Measurements from ENCODE around the gene PUSL1.

PUSL1 gene

DNA sequence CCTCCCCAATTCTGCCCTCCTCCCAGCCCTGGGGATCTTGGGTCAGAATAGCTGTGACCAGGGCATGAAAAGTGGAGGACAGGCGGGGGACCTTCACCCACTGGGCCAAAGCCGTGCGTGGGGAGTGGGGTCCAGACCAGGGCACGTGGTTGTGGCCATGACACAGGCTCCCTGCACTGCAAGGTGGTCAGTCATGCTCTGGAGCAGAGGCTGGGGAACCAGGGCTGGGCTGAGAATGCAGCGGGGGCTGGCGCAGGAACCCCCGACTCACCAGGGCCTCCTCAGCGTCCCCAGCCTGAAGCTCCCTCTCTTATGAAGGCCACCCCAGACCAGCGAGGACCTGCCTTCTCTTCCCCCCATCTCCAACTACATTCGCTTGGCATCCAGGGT, 38.1 kb downstream of the PUSL1 start:
- Histone ChIP-seq H3K4me3 (replicated peaks; ENCODE audit: insufficient read depth, low read length) (no peak overlapping the region), H3K27me3 (ENCODE audit: insufficient read depth, poor library complexity, severe bottlenecking) (peaks cover under 1% of the 10 kb centered on the region), H3K27ac (replicated peaks) (no peak overlapping the region)
- no peak for TF ChIP-seq SPI1 (IDR thresholded peaks at IDR 0.05; ENCODE audit: borderline replicate concordance, low read depth)
- no peak for TF ChIP-seq POLR2AphosphoS5 (IDR thresholded peaks at IDR 0.05; ENCODE audit: low read depth)
- TF ChIP-seq REST (IDR thresholded peaks at IDR 0.05; ENCODE audit: insufficient replicate concordance, low read depth) = no peak
- no peak for TF ChIP-seq GABPA (IDR thresholded peaks at IDR 0.05; ENCODE audit: low read depth)
- TF ChIP-seq CTCF (IDR thresholded peaks at IDR 0.05; ENCODE audit: insufficient read depth, low read length) = no peak
- DNase-seq (ENCODE audit: low read depth in 1 of 2, low spot score in 1 of 2) = no peak

- no peak for DNase-seq (ENCODE audit: low read depth in 1 of 2, low spot score in 1 of 2)
- no peak overlapping the region for H3K4me3 ChIP-seq (replicated peaks; ENCODE audit: insufficient read depth, low read length)
- H3K27ac ChIP-seq (replicated peaks) = no peak overlapping the region
- no peak for TF ChIP-seq CTCF (IDR thresholded peaks at IDR 0.05; ENCODE audit: insufficient read depth, low read length)
- no peak for TF ChIP-seq GABPA (IDR thresholded peaks at IDR 0.05; ENCODE audit: low read depth)
- TF ChIP-seq SPI1 (IDR thresholded peaks at IDR 0.05; ENCODE audit: borderline replicate concordance, low read depth) = no peak
- TF ChIP-seq POLR2AphosphoS5 (IDR thresholded peaks at IDR 0.05; ENCODE audit: low read depth) = no peak
- TF ChIP-seq REST (IDR thresholded peaks at IDR 0.05; ENCODE audit: insufficient replicate concordance, low read depth) = no peak
- H3K27me3 ChIP-seq (ENCODE audit: insufficient read depth, poor library complexity, severe bottlenecking) = peaks cover 6% of the 10 kb centered on the region
Measured at GRCh38 chr1:1347026-1347595, 38.7 kb downstream of the PUSL1 start.

DNA sequence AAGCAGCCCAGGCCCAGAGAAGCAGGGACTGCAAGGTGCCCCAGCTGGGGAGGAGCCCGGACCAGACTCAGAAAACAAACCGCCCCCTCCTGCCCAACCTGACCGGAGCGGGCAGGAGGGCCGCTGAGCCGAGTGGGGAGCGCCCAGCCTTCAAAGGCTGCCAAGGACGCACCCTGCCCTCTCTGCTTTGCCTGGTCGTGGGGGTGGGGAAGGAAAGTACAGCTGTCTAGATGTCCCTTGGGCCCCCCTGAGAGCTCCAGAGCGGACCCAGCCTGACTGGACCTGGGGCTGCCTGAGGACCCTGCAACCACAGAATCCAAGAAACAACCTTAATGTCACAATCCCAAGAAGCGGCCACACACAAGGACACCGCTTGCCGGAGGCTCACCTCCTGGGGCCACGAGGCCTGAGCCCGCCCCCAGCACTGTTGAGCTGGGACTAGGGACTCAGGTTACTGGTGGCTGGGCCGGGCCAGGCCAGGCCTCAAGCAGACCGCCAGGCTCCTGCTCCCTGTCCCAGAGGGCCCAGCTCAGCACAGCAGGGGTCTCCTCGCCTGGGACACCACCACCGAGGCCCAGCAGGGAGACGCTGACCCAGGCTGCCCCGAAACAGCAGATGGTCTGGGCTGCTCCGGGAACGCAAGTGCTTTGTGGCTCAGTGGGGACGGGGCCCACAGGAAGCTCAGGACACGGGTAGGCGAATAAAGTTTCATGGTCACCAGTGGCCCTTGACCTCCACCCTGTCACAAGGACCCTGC, 39.4 kb downstream of the PUSL1 start:
- no peak for TF ChIP-seq CTCF (IDR thresholded peaks at IDR 0.05; ENCODE audit: insufficient read depth, low read length)
- no peak for TF ChIP-seq GABPA (IDR thresholded peaks at IDR 0.05; ENCODE audit: low read depth)
- no peak for TF ChIP-seq SPI1 (IDR thresholded peaks at IDR 0.05; ENCODE audit: borderline replicate concordance, low read depth)
- no peak for TF ChIP-seq REST (IDR thresholded peaks at IDR 0.05; ENCODE audit: insufficient replicate concordance, low read depth)
- no peak for TF ChIP-seq POLR2AphosphoS5 (IDR thresholded peaks at IDR 0.05; ENCODE audit: low read depth)
- Histone ChIP-seq H3K27me3 (ENCODE audit: insufficient read depth, poor library complexity, severe bottlenecking) (peaks cover 13% of the 10 kb centered on the region), H3K4me3 (replicated peaks; ENCODE audit: insufficient read depth, low read length) (peak overlapping the region; percentile 71), H3K27ac (replicated peaks) (no peak overlapping the region; the same call in 1 of the 2 replicates)
- no peak for DNase-seq (ENCODE audit: low read depth in 1 of 2, low spot score in 1 of 2)
